Body of pancreas (tissue), 4 donors: ENCODE results near the gene NAA20.

Source experiments
- CTCF ChIP-seq, 7 experiments: fragments of 450-650 bp in 4 of 7; fragments of 200-600 bp in 3 of 7; sonication (generic) in 3 of 7; IDR thresholded peaks; one replicate each; pipeline ENCODE4 v1.5.1; 2016 to 2019; ENCODE audit warnings: antibody characterized with exemption in 7 of 7
- POLR2A ChIP-seq, 3 donors: fragments of 450-650 bp; IDR thresholded peaks; one replicate each; pipeline ENCODE4 v1.6.1; 2016; ENCODE audit warnings: antibody characterized with exemption in 3 of 3, mild to moderate bottlenecking in 2 of 3

GRCh38 chr20:19987046-19987445, 30.1 kb upstream of the NAA20 start:
- no peak for TF ChIP-seq CTCF (IDR thresholded peaks at IDR 0.05)
- no peak for TF ChIP-seq POLR2A (IDR thresholded peaks at IDR 0.05)
